ENCODE data around the gene PRRT3. TPM values are rescaled to one million over a fixed set of nuclear protein-coding genes. Genes with fewer than 3 reads are reported as not detected.

PRRT3 gene
- total and polyA plus RNA-seq, 2 experiments from 2014 or later = 11.0 to 13.6 TPM

GRCh38 chr3:9978710-9979305 is 26.6 kb upstream of the PRRT3 start:
- no peaks in the 10 kb centered on the region for H3K4me1 ChIP-seq (ENCODE audit: low read depth)
- no peak for TF ChIP-seq CTCF (IDR thresholded peaks at IDR 0.05; ENCODE audit: low read depth, low read length)
- no peaks in the 10 kb centered on the region for H3K9me3 ChIP-seq (ENCODE audit: low read depth)
- H3K27me3 ChIP-seq = no peaks in the 10 kb centered on the region
- DNase-seq (ENCODE audit: low read depth in 1 of 2, low spot score in 1 of 2) = no peak
- peaks cover 2% of the 10 kb centered on the region for H3K36me3 ChIP-seq
- H3K27ac ChIP-seq = no peak overlapping the region
- no peak overlapping the region for H3K4me3 ChIP-seq

DNA sequence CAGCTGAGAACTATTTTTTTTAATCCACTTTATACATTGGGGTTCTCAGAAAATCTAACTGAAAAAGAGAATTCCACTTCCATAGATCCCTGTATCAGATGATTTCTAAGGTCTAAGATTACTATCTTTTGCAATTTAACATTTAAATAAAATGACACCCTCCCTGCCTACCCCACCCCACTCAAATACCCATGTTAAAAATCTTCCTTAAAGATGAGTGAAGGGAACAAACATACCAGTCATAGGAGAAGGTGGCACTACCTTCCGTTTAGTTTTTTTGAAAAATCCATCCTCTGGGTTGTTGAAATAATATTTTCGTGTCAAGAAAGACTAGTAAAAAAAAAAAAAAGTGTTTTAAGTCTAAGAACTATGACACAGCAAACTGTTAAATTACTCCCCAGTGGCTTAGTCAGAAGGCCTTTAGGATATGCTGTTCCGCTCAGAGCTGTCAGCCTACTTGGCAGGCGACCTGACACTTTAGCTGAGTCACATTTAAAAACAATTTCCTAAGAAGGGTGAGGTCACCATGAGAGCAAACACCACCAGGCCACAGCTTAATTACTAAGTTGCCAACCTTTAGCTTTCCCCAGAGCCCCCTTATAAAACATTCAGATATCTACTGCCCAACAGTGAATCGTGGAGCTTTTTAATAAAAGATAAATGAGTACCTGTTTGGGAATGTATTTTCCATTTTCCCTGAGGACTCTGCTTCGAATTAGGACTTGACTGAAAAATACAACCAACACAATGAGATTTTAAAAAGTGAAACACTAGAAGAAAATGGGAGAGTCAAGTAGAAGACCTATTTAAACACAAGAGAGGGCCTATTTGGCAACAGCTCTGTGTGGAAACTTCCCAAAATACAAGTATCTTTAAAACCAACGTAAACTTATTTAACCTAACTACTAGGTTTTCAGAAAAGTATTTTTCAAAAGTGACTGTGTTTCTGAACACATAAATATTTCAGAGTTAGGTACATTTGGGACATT is 24.8 kb upstream of the PRRT3 start:
- no peaks in the 10 kb centered on the region for H3K27me3 ChIP-seq
- TF ChIP-seq CTCF (IDR thresholded peaks at IDR 0.05; ENCODE audit: low read depth, low read length) = no peak
- peaks cover 7% of the 10 kb centered on the region for H3K36me3 ChIP-seq
- H3K4me1 ChIP-seq (ENCODE audit: low read depth) = no peaks in the 10 kb centered on the region
- H3K9me3 ChIP-seq (ENCODE audit: low read depth) = no peaks in the 10 kb centered on the region
- H3K4me3 ChIP-seq = no peak overlapping the region
- H3K27ac ChIP-seq = peak overlapping the region; percentile 32
- peak in 1 of 2 donors; percentile 98 for DNase-seq (ENCODE audit: low read depth in 1 of 2, low spot score in 1 of 2)

DNA sequence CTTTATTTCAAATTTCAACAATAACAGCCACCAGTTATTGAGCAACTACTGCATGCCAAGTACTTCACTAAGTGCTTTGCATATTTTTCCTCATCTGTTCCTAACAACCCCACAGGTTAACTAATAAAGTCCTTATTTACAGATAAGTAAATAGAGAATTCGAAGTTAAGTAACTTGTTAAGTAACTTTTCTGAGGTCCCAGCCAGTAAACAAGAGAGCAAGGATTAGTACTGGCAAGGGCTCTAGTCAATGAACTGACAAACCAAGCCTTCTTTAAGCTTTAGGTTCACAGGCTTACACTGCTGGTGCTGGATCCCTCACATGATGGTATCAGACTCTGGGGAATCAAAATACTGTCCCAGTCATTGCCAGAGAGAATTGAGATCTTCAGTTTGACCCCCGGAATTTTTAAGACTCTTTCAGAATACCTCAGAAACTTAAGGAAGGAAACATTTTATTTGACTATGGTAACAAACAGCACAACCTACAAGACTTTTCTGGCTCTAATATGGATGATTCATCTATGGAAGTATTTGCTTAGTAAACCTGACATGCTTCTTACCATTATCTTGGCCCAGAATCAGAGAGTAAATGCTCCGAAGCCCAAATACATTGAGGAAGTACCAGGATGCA is 17.9 kb upstream of the PRRT3 start:
- Histone ChIP-seq H3K4me1 (ENCODE audit: low read depth) (no peaks in the 10 kb centered on the region), H3K27ac (no peak overlapping the region), H3K27me3 (no peaks in the 10 kb centered on the region), H3K4me3 (no peak overlapping the region), H3K36me3 (peaks cover 49% of the 10 kb centered on the region), H3K9me3 (ENCODE audit: low read depth) (no peaks in the 10 kb centered on the region)
- peak in 1 of 2 donors; percentile 45 for DNase-seq (ENCODE audit: low read depth in 1 of 2, low spot score in 1 of 2)
- TF ChIP-seq CTCF (IDR thresholded peaks at IDR 0.05; ENCODE audit: low read depth, low read length) = no peak

DNA sequence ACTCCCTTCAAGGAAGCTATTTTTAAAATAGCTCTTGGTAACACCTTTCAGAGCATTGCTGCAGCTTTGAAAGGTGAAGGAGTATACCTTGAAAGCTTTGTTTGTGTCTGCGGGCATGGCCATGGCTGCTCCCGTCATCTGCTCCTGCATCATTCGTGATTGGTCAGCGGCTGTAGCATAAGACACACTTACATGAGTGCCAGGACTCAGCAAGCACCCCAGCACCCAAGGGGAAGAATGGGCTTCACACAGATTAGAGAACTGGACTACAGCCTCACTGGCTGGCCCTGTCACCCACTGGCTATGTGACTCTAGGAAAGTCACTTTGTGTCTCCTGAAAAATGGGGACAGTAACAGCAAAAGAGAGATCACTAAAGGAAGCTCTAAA is 17.4 kb upstream of the PRRT3 start:
- no peaks in the 10 kb centered on the region for H3K4me1 ChIP-seq (ENCODE audit: low read depth)
- no peaks in the 10 kb centered on the region for H3K9me3 ChIP-seq (ENCODE audit: low read depth)
- TF ChIP-seq CTCF (IDR thresholded peaks at IDR 0.05; ENCODE audit: low read depth, low read length) = no peak
- H3K27ac ChIP-seq = no peak overlapping the region
- H3K36me3 ChIP-seq = peaks cover 47% of the 10 kb centered on the region
- H3K27me3 ChIP-seq = no peaks in the 10 kb centered on the region
- no peak for DNase-seq (ENCODE audit: low read depth in 1 of 2, low spot score in 1 of 2)
- H3K4me3 ChIP-seq = no peak overlapping the region

- no peak overlapping the region for H3K4me3 ChIP-seq
- DNase-seq (ENCODE audit: low read depth in 1 of 2, low spot score in 1 of 2) = no peak
- TF ChIP-seq CTCF (IDR thresholded peaks at IDR 0.05; ENCODE audit: low read depth, low read length) = no peak
- no peaks in the 10 kb centered on the region for H3K4me1 ChIP-seq (ENCODE audit: low read depth)
- peaks cover 50% of the 10 kb centered on the region for H3K36me3 ChIP-seq
- H3K27ac ChIP-seq = no peak overlapping the region
- H3K9me3 ChIP-seq (ENCODE audit: low read depth) = no peaks in the 10 kb centered on the region
- no peaks in the 10 kb centered on the region for H3K27me3 ChIP-seq
These were observed 14.6 kb upstream of the PRRT3 start for GRCh38 chr3:9966841-9967240.
